Measurements from ENCODE around the gene SLC10A6. TPM values are rescaled to one million over a fixed set of nuclear protein-coding genes. Genes with fewer than 3 reads are reported as not detected.

SLC10A6 gene
- total and polyA plus RNA-seq, 2 of the 13 experiments (the other 11 are each of a cell fraction or from before 2014, with no cell fraction given), result not detected

DNA sequence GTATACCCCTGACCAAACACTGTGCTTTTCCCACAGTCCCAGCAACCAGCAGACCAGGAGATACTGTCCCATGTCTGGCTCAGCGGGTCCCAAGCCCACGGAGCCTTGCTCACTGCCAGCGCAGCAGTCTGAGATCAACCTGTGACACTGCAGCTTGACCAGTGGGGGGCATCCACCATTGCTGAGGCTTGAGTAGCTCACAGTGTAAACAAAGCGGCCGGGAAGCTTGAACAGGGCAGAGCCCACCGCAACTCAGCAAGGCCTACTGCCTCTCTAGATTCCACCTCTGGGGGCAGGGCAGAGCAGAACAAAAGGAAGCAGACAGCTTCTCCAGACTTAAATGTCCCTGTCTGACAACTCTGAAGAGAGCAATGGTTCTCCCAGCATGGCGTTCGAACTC lies 58.1 kb downstream of the SLC10A6 start (continued):
- TF ChIP-seq, protein P1, sequence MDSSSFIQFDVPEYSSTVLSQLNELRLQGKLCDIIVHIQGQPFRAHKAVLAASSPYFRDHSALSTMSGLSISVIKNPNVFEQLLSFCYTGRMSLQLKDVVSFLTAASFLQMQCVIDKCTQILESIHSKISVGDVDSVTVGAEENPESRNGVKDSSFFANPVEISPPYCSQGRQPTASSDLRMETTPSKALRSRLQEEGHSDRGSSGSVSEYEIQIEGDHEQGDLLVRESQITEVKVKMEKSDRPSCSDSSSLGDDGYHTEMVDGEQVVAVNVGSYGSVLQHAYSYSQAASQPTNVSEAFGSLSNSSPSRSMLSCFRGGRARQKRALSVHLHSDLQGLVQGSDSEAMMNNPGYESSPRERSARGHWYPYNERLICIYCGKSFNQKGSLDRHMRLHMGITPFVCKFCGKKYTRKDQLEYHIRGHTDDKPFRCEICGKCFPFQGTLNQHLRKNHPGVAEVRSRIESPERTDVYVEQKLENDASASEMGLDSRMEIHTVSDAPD (CRISPR knock-in tag; IDR thresholded peaks at IDR 0.05), result no peak
- TF ChIP-seq, protein P2, sequence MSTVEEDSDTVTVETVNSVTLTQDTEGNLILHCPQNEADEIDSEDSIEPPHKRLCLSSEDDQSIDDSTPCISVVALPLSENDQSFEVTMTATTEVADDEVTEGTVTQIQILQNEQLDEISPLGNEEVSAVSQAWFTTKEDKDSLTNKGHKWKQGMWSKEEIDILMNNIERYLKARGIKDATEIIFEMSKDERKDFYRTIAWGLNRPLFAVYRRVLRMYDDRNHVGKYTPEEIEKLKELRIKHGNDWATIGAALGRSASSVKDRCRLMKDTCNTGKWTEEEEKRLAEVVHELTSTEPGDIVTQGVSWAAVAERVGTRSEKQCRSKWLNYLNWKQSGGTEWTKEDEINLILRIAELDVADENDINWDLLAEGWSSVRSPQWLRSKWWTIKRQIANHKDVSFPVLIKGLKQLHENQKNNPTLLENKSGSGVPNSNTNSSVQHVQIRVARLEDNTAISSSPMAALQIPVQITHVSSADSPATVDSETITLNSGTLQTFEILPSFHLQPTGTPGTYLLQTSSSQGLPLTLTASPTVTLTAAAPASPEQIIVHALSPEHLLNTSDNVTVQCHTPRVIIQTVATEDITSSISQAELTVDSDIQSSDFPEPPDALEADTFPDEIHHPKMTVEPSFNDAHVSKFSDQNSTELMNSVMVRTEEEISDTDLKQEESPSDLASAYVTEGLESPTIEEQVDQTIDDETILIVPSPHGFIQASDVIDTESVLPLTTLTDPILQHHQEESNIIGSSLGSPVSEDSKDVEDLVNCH (CRISPR knock-in tag; IDR thresholded peaks at IDR 0.05), result no peak
- TF ChIP-seq FOXA1 (IDR thresholded peaks at IDR 0.05) (no peak), FOXA1 (CRISPR knock-in tag; IDR thresholded peaks at IDR 0.05) (peak; percentile 98), ISL2 (CRISPR knock-in tag; IDR thresholded peaks at IDR 0.05) (peak; percentile 59), RXRA (CRISPR knock-in tag; IDR thresholded peaks at IDR 0.05) (no peak), ZC3H4 (CRISPR knock-in tag; IDR thresholded peaks at IDR 0.05; ENCODE audit: borderline replicate concordance) (no peak), ZSCAN30 (CRISPR knock-in tag; IDR thresholded peaks at IDR 0.05) (no peak), ZNF12 (CRISPR knock-in tag; IDR thresholded peaks at IDR 0.05) (no peak), AGO1 (IDR thresholded peaks at IDR 0.05; ENCODE audit: low read depth, low read length, poor library complexity, severe bottlenecking) (no peak), ZNF136 (CRISPR knock-in tag; IDR thresholded peaks at IDR 0.05; ENCODE audit: low read depth) (no peak), ZNF839 (CRISPR knock-in tag; IDR thresholded peaks at IDR 0.05; ENCODE audit: borderline replicate concordance) (no peak), TSC22D2 (CRISPR knock-in tag; IDR thresholded peaks at IDR 0.05; ENCODE audit: borderline replicate concordance) (no peak), ZNF224 (CRISPR knock-in tag; IDR thresholded peaks at IDR 0.05) (no peak), FOSL2 (CRISPR knock-in tag; IDR thresholded peaks at IDR 0.05) (peak; percentile 34), SRSF9 (IDR thresholded peaks at IDR 0.05; ENCODE audit: borderline replicate concordance, insufficient read depth, low read depth, low read length, poor library complexity, severe bottlenecking) (no peak), ONECUT2 (CRISPR knock-in tag; IDR thresholded peaks at IDR 0.05) (no peak), KLF6 (CRISPR knock-in tag; IDR thresholded peaks at IDR 0.05) (no peak), NR2F2 (IDR thresholded peaks at IDR 0.05; ENCODE audit: borderline replicate concordance, low read depth) (no peak), PHB2 (IDR thresholded peaks at IDR 0.05; ENCODE audit: partially characterized antibody) (no peak)
- TF ChIP-seq, protein P3, sequence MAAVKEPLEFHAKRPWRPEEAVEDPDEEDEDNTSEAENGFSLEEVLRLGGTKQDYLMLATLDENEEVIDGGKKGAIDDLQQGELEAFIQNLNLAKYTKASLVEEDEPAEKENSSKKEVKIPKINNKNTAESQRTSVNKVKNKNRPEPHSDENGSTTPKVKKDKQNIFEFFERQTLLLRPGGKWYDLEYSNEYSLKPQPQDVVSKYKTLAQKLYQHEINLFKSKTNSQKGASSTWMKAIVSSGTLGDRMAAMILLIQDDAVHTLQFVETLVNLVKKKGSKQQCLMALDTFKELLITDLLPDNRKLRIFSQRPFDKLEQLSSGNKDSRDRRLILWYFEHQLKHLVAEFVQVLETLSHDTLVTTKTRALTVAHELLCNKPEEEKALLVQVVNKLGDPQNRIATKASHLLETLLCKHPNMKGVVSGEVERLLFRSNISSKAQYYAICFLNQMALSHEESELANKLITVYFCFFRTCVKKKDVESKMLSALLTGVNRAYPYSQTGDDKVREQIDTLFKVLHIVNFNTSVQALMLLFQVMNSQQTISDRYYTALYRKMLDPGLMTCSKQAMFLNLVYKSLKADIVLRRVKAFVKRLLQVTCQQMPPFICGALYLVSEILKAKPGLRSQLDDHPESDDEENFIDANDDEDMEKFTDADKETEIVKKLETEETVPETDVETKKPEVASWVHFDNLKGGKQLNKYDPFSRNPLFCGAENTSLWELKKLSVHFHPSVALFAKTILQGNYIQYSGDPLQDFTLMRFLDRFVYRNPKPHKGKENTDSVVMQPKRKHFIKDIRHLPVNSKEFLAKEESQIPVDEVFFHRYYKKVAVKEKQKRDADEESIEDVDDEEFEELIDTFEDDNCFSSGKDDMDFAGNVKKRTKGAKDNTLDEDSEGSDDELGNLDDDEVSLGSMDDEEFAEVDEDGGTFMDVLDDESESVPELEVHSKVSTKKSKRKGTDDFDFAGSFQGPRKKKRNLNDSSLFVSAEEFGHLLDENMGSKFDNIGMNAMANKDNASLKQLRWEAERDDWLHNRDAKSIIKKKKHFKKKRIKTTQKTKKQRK (IDR thresholded peaks at IDR 0.05; ENCODE audit: low read length), result no peak
- TF ChIP-seq, protein P4, sequence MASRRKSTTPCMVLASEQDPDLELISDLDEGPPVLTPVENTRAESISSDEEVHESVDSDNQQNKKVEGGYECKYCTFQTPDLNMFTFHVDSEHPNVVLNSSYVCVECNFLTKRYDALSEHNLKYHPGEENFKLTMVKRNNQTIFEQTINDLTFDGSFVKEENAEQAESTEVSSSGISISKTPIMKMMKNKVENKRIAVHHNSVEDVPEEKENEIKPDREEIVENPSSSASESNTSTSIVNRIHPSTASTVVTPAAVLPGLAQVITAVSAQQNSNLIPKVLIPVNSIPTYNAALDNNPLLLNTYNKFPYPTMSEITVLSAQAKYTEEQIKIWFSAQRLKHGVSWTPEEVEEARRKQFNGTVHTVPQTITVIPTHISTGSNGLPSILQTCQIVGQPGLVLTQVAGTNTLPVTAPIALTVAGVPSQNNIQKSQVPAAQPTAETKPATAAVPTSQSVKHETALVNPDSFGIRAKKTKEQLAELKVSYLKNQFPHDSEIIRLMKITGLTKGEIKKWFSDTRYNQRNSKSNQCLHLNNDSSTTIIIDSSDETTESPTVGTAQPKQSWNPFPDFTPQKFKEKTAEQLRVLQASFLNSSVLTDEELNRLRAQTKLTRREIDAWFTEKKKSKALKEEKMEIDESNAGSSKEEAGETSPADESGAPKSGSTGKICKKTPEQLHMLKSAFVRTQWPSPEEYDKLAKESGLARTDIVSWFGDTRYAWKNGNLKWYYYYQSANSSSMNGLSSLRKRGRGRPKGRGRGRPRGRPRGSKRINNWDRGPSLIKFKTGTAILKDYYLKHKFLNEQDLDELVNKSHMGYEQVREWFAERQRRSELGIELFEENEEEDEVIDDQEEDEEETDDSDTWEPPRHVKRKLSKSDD (CRISPR knock-in tag; IDR thresholded peaks at IDR 0.05; ENCODE audit: low read depth), result no peak
